Fibroblast of pulmonary artery (primary cell): ENCODE results near the gene MYL1.

Source experiments
- DNase-seq: peaks from one replicate; pipeline ENCODE4 v3.0.0-alpha.2; 2010; ENCODE audit warnings: low read depth
- H3K4me3 ChIP-seq: replicated peaks from 2 replicates; pipeline ENCODE4 v1.5.1; 2011; ENCODE audit warnings: low read depth, mild to moderate bottlenecking, control low read depth, low read length, moderate library complexity
- CTCF ChIP-seq: IDR thresholded peaks from 2 replicates; pipeline ENCODE4 v1.5.1; 2011; ENCODE audit warnings: mild to moderate bottlenecking, control low read depth, low read length, inconsistent platforms; ENCODE audit errors: missing control alignments

MYL1 gene

GRCh38 chr2:210252699-210253606 is 62.0 kb downstream of the MYL1 start:
- DNase-seq, result no peak
- no peak for TF ChIP-seq CTCF
- H3K4me3 ChIP-seq, result no peak overlapping the region

- no peak for DNase-seq
- TF ChIP-seq CTCF, result no peak
- no peak overlapping the region for H3K4me3 ChIP-seq
Observed at GRCh38 chr2:210250622-210251021, 64.4 kb downstream of the MYL1 start.
